HL-60 (cell line): ENCODE data around the gene ARHGAP26.

ENCODE experiments used
- GABPA ChIP-seq: IDR thresholded peaks from 2 replicates; pipeline ENCODE4 v1.6.1; 2012; ENCODE audit warnings: low read depth
- POLR2AphosphoS5 ChIP-seq: IDR thresholded peaks from 2 replicates; pipeline ENCODE4 v1.6.1; 2012; ENCODE audit warnings: low read depth
- SPI1 ChIP-seq: IDR thresholded peaks from 2 replicates; pipeline ENCODE4 v1.6.1; 2012; ENCODE audit warnings: low read depth, mild to moderate bottlenecking, borderline replicate concordance
- TF ChIP-seq, protein P1 (sequence below): IDR thresholded peaks from one replicate; pipeline ENCODE4 v1.5.1; 2011; ENCODE audit warnings: low read length, control low read depth, inconsistent platforms; ENCODE audit not compliant: insufficient read depth
- TF ChIP-seq, protein P2 (sequence below): IDR thresholded peaks from 2 replicates; pipeline ENCODE4 v1.6.1; 2012; ENCODE audit warnings: low read depth; ENCODE audit not compliant: insufficient replicate concordance

DNA sequence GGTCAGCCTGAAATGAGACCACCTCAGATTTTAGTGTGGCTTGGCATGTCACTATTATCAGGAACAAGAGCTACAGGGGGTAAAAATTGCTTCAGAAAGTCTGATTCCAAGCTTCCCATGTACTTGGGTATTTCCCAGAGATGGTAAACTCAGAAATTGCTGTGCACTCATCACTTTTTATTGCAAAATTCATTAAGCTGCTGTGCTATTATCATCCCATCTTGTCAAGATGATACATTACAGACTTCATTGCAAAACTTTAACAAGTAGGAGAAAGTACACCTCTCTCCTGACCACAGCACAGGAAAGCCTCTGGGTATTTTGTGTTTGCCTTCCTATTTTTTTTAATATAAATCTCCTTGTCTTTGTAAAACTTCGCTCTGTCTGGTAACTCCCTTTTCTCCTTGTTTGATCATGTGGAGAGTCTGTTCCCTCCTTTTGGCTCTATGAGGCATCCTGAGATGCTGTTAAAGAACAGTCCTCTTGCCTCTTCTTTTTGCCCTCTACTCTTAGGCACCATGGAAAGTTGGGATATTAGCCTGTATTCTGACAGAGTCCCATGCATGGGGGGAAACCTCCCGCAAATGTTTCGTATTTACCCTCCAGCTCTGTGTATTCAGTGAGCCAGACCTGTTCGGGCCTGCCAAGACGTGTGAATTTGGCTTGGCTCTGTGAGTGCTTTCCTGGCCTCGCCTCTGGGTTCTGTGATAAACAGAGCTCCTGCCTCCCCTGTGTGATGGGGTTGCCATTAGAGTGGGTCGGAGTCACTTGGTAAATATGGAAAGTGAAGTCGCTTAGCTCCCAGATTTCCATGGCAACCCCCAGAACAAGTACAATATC, 372.6 kb downstream of the ARHGAP26 start:
- TF ChIP-seq, protein P1, sequence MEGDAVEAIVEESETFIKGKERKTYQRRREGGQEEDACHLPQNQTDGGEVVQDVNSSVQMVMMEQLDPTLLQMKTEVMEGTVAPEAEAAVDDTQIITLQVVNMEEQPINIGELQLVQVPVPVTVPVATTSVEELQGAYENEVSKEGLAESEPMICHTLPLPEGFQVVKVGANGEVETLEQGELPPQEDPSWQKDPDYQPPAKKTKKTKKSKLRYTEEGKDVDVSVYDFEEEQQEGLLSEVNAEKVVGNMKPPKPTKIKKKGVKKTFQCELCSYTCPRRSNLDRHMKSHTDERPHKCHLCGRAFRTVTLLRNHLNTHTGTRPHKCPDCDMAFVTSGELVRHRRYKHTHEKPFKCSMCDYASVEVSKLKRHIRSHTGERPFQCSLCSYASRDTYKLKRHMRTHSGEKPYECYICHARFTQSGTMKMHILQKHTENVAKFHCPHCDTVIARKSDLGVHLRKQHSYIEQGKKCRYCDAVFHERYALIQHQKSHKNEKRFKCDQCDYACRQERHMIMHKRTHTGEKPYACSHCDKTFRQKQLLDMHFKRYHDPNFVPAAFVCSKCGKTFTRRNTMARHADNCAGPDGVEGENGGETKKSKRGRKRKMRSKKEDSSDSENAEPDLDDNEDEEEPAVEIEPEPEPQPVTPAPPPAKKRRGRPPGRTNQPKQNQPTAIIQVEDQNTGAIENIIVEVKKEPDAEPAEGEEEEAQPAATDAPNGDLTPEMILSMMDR: no peak
- TF ChIP-seq POLR2AphosphoS5 (no peak), SPI1 (no peak), GABPA (no peak)
- TF ChIP-seq, protein P2, sequence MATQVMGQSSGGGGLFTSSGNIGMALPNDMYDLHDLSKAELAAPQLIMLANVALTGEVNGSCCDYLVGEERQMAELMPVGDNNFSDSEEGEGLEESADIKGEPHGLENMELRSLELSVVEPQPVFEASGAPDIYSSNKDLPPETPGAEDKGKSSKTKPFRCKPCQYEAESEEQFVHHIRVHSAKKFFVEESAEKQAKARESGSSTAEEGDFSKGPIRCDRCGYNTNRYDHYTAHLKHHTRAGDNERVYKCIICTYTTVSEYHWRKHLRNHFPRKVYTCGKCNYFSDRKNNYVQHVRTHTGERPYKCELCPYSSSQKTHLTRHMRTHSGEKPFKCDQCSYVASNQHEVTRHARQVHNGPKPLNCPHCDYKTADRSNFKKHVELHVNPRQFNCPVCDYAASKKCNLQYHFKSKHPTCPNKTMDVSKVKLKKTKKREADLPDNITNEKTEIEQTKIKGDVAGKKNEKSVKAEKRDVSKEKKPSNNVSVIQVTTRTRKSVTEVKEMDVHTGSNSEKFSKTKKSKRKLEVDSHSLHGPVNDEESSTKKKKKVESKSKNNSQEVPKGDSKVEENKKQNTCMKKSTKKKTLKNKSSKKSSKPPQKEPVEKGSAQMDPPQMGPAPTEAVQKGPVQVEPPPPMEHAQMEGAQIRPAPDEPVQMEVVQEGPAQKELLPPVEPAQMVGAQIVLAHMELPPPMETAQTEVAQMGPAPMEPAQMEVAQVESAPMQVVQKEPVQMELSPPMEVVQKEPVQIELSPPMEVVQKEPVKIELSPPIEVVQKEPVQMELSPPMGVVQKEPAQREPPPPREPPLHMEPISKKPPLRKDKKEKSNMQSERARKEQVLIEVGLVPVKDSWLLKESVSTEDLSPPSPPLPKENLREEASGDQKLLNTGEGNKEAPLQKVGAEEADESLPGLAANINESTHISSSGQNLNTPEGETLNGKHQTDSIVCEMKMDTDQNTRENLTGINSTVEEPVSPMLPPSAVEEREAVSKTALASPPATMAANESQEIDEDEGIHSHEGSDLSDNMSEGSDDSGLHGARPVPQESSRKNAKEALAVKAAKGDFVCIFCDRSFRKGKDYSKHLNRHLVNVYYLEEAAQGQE: no peak
